ENCODE results near the gene UNC5A. TPM values are rescaled to one million over a fixed set of nuclear protein-coding genes. Genes with fewer than 3 reads are reported as not detected.

Gene UNC5A
- total RNA-seq, 3 donors from 2014 or later (not counting 1 experiment from before 2014, with no cell fraction given): not detected

- H3K36me3 ChIP-seq (ENCODE audit: control insufficient read depth, insufficient read depth, low read length): no peaks in the 10 kb centered on the region
- H3K9me3 ChIP-seq (ENCODE audit: control insufficient read depth, insufficient read depth, low read length): no peaks in the 10 kb centered on the region
- Mint-ChIP-seq H3K27me3 (ENCODE audit: low read depth in 2 of 2) (peaks cover 9 to 13% of the 10 kb centered on the region in 2 donors), H3K27ac (no peak overlapping the region), H3K36me3 (no peaks in the 10 kb centered on the region), H3K9me3 (no peaks in the 10 kb centered on the region), H3K4me3 (no peak overlapping the region), H3K4me1 (no peaks in the 10 kb centered on the region)
- no peak overlapping the region for H3K4me3 ChIP-seq (ENCODE audit: low read length)
- intact Hi-C loops (cut with micrococcal nuclease): no loop called here
- no peaks in the 10 kb centered on the region for H3K4me1 ChIP-seq (ENCODE audit: control insufficient read depth, insufficient read depth, low read length)
- DNase-seq (no peak), ATAC-seq (no peak)
- 69% methylated on average over 8 of the region's 8 CpGs for WGBS (ENCODE audit: insufficient coverage)
- no peaks in the 10 kb centered on the region for H3K27me3 ChIP-seq (ENCODE audit: control insufficient read depth, insufficient read depth, low read length)
- TF ChIP-seq, protein P1, sequence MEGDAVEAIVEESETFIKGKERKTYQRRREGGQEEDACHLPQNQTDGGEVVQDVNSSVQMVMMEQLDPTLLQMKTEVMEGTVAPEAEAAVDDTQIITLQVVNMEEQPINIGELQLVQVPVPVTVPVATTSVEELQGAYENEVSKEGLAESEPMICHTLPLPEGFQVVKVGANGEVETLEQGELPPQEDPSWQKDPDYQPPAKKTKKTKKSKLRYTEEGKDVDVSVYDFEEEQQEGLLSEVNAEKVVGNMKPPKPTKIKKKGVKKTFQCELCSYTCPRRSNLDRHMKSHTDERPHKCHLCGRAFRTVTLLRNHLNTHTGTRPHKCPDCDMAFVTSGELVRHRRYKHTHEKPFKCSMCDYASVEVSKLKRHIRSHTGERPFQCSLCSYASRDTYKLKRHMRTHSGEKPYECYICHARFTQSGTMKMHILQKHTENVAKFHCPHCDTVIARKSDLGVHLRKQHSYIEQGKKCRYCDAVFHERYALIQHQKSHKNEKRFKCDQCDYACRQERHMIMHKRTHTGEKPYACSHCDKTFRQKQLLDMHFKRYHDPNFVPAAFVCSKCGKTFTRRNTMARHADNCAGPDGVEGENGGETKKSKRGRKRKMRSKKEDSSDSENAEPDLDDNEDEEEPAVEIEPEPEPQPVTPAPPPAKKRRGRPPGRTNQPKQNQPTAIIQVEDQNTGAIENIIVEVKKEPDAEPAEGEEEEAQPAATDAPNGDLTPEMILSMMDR (IDR thresholded peaks at IDR 0.05): no peak
- no peak overlapping the region for H3K27ac ChIP-seq (ENCODE audit: low read length)
Measured at GRCh38 chr5:176854164-176854563, 43.8 kb downstream of the UNC5A start.

DNA sequence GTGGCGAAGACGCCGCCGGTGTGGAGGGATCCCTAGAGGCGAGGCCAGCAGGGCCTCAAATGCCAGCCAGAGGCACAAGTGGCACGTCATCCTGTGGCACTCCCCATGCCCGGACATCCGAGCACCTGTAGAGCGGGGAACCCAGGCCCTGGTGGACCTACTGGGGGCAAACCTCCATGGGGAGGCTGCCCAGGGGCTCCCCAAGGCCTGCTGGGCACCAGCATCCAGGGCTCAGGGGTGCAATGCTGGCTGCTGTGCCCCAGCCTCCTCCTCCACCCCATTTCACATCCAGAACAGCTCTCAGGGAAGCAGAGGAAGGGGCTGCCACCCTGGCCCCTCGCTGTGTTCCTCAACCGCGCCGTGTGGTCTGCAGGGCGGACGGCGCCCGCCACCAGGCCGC lies 45.2 kb downstream of the UNC5A start:
- Mint-ChIP-seq H3K9me3 (no peaks in the 10 kb centered on the region), H3K4me1 (no peaks in the 10 kb centered on the region), H3K27me3 (ENCODE audit: low read depth in 2 of 2) (peaks cover 9 to 13% of the 10 kb centered on the region in 2 donors), H3K4me3 (no peak overlapping the region), H3K36me3 (no peaks in the 10 kb centered on the region), H3K27ac (no peak overlapping the region)
- Histone ChIP-seq H3K27me3 (ENCODE audit: control insufficient read depth, insufficient read depth, low read length) (no peaks in the 10 kb centered on the region), H3K9me3 (ENCODE audit: control insufficient read depth, insufficient read depth, low read length) (no peaks in the 10 kb centered on the region), H3K36me3 (ENCODE audit: control insufficient read depth, insufficient read depth, low read length) (no peaks in the 10 kb centered on the region), H3K4me1 (ENCODE audit: control insufficient read depth, insufficient read depth, low read length) (no peaks in the 10 kb centered on the region), H3K4me3 (ENCODE audit: low read length) (no peak overlapping the region), H3K27ac (ENCODE audit: low read length) (no peak overlapping the region)
- intact Hi-C loops (cut with micrococcal nuclease): no loop called here
- TF ChIP-seq, protein P1 (IDR thresholded peaks at IDR 0.05): no peak
- WGBS (ENCODE audit: insufficient coverage): 92% methylated on average over 18 of the region's 18 CpGs
- DNase-seq (no peak), ATAC-seq (no peak)

DNA sequence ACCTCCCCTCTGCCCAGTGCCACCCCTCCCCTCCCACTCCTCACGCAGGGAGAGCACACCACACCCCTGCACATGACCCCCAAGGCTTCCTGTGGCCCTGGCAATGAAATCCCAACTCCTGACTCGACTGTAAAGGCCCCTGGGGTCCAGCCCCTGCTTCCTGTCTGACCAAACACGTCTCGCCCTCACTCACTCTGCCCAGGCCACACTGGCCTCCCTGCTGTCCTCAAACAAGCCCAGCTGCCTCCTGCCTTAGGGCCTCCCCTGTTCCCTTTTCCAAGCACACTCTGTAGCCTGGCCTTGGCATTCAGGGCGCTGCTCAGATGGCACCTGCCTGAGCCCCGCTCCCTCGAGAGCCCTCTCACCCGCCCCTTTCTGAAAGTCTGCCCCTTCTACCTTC lies 46.4 kb downstream of the UNC5A start:
- Histone ChIP-seq H3K27me3 (ENCODE audit: control insufficient read depth, insufficient read depth, low read length) (no peaks in the 10 kb centered on the region), H3K27ac (ENCODE audit: low read length) (no peak overlapping the region), H3K36me3 (ENCODE audit: control insufficient read depth, insufficient read depth, low read length) (no peaks in the 10 kb centered on the region), H3K9me3 (ENCODE audit: control insufficient read depth, insufficient read depth, low read length) (no peaks in the 10 kb centered on the region), H3K4me3 (ENCODE audit: low read length) (no peak overlapping the region), H3K4me1 (ENCODE audit: control insufficient read depth, insufficient read depth, low read length) (no peaks in the 10 kb centered on the region)
- TF ChIP-seq, protein P1 (IDR thresholded peaks at IDR 0.05): no peak
- H3K36me3 Mint-ChIP-seq: no peaks in the 10 kb centered on the region
- H3K4me1 Mint-ChIP-seq: no peaks in the 10 kb centered on the region
- H3K9me3 Mint-ChIP-seq: no peaks in the 10 kb centered on the region
- no peak overlapping the region for H3K4me3 Mint-ChIP-seq
- H3K27ac Mint-ChIP-seq: no peak overlapping the region
- intact Hi-C loops (cut with micrococcal nuclease): no loop called here
- H3K27me3 Mint-ChIP-seq (ENCODE audit: low read depth in 2 of 2): peaks cover 9 to 13% of the 10 kb centered on the region in 2 donors
- WGBS (ENCODE audit: insufficient coverage): 57% methylated on average over 8 of the region's 8 CpGs
- DNase-seq: no peak
- ATAC-seq: no peak

- Mint-ChIP-seq H3K27ac (no peak overlapping the region), H3K4me3 (no peak overlapping the region), H3K27me3 (ENCODE audit: low read depth in 2 of 2) (peaks cover 9% of the 10 kb centered on the region in 2 donors), H3K4me1 (no peaks in the 10 kb centered on the region), H3K9me3 (no peaks in the 10 kb centered on the region), H3K36me3 (no peaks in the 10 kb centered on the region)
- H3K4me3 ChIP-seq (ENCODE audit: low read length): no peak overlapping the region
- ATAC-seq (no peak), DNase-seq (no peak)
- 73% methylated on average over 19 of the region's 19 CpGs for WGBS (ENCODE audit: insufficient coverage)
- H3K27me3 ChIP-seq (ENCODE audit: control insufficient read depth, insufficient read depth, low read length): no peaks in the 10 kb centered on the region
- no peaks in the 10 kb centered on the region for H3K36me3 ChIP-seq (ENCODE audit: control insufficient read depth, insufficient read depth, low read length)
- intact Hi-C loops (cut with micrococcal nuclease): no loop called here
- H3K27ac ChIP-seq (ENCODE audit: low read length): no peak overlapping the region
- no peaks in the 10 kb centered on the region for H3K4me1 ChIP-seq (ENCODE audit: control insufficient read depth, insufficient read depth, low read length)
- TF ChIP-seq, protein P1 (IDR thresholded peaks at IDR 0.05): no peak
- no peaks in the 10 kb centered on the region for H3K9me3 ChIP-seq (ENCODE audit: control insufficient read depth, insufficient read depth, low read length)
Measured at GRCh38 chr5:176857216-176857893, 47.0 kb downstream of the UNC5A start.

All from natural killer cell (primary cell).